GM19397 (cell line): ENCODE results near the gene BARHL2.

Experiments
- ATAC-seq: cut with Tn5 transposase; IDR thresholded peaks from one replicate; pipeline ENCODE4 v1.9.1; 2021; ENCODE audit warnings: mild to moderate bottlenecking, moderate library complexity; ENCODE audit not compliant: unreplicated experiment

BARHL2 gene

DNA sequence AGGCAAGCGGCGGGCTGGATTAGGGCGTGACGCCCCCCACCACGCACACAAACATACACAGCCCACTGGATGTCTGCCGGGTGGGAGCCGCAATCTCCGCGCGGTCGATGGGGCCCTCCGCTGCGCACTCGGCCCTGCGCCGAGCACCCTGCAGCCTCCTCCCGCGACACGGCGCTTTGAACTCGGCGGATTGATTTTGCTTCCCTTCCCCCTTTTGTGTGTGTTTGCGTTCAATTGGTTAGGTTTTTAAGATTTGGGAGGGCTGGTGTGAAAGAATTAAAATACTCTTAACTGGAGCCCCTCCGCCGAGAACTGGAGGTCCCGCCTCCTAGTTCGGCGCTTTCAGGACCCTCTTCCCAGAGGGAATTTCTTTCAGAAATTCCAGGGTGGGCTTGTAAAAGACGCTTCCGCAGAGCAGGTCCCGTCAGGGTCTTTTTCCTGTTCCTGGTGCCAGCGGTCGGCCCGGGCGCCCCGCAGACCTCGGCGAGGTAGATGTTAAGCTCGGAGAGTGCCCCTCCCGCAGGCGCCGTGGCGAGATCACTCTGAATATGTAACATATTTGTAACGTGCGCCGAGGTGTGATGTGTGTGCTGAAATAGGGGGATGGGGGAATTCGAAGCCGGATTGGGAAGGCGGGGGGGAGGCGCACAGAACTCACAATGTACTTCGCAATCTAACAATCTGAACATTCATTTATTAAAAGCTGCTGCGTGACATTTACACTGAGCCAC, 8.0 kb upstream of the BARHL2 start:
- ATAC-seq, result no peak

DNA sequence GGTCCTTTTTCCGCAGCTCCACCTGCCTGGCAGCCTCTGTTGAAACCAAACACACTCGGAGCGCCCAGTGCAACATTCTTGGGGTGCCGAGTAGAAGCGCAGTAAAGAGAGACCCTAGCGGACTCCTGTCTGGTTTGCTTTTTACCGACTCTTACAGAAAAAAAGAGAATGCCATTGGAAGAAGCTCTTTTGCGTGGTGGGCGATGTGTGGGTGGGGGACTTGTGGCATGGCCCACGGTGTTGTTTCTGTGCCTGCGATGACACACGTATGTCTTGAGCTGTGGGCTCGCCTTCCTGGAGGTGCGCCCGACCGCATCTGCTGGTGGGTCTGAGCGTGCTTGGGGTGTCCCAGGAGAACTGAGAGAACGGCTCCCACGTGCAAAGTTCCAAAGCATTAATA, 7.3 kb upstream of the BARHL2 start:
- no peak for ATAC-seq

DNA sequence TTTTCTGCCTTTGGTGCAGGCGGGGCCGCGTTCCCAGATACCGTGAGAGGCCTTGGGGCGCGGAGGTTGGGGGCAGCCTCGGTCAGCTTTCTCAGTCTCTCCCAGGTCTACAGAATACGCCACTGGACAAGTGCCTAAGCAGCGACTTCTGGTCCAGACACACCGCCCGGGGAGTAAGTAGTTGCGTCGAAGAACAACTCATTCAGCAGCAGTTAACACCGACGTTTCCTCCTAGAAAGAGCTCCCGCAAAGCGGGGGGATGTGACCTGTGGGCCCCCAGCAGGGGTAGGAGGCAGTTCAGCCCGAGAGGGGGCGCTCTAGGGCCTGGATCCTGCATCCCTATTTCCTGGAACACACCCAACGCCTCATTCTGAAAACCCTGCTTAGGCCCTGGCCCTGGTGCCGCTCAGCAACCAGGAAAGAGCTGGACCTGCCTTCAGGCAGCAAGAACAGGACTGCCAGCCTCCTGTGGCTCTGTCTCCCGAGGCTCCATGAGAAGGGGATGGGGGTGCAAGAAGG, 6.5 kb upstream of the BARHL2 start:
- no peak for ATAC-seq

DNA sequence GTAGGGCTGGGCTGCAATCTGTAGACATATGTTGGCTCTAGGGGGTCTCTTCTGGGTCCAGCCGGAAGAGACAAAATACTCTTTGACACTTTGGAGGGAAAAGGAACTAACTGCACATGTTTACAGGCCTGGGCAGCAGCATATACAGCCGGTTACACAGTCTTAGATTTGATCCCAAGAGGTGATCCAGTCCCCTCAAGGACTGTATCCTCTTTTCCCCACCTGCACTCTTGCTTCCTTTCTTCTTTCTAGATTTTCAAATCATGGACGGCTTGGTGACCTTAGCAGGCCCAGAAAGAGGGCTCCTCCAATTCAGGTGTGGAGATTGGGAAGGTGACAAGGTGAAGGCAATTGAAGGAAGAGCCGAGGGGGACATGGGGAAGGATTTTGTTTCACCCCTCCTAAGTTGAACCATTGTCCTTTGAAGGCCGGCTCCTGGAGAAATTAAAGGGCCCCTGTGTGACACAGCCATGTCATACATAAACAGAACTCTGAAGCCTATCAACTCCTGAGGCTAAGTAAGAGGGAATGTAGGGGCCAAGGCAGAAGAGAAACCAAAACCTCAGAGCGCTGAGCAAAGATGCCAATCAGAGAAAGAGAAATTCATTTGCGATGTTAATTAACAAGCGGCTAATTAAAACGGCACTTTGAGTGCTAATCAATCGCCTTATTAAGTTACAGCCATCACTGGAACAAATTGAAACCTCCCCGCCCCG, 5.9 kb upstream of the BARHL2 start:
- no peak for ATAC-seq

DNA sequence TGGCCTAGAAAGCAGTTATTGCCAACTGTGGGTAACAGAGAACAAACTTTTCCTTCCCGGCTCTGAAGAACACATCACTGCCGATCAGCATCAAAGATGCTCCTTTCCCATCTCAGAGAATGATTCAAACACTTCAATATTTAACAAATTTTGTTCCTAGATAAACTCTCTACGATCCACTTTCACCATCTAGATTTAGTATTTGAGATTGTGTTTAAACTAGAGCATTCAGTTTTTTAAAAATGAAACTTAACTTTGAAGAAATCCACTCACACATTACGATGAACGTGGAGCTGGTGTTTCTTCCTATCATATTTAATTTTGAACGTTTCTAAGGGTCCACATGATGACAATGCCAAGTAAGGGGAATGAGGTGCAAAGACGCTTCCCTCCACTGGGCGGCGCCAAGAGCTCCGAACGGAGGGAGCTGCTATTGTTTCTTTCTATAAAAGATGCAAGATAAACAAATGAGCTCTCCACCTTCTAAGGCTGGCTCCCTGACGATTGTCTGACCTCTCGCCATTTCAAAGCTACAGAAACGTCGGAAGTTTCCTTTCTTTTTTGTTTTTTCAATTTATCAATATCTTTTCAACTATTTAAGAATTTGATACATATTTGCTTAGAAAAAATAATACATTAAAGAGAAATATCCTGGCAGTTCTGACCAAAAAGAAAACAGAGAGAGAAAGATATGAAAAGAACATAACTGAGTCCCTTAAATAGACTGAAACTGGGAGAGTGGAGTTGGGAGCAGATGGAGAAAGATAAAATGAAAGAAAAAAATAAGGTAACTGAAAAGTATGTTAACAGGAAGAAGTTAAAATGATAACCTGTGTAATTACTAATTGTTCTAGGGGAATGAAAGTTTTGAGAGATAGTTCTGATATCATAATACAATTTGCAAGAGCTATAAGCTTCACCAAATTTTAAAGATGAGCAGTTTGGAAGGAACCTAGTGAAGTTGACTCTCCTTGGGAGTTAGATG, 4.4 kb upstream of the BARHL2 start:
- no peak for ATAC-seq

DNA sequence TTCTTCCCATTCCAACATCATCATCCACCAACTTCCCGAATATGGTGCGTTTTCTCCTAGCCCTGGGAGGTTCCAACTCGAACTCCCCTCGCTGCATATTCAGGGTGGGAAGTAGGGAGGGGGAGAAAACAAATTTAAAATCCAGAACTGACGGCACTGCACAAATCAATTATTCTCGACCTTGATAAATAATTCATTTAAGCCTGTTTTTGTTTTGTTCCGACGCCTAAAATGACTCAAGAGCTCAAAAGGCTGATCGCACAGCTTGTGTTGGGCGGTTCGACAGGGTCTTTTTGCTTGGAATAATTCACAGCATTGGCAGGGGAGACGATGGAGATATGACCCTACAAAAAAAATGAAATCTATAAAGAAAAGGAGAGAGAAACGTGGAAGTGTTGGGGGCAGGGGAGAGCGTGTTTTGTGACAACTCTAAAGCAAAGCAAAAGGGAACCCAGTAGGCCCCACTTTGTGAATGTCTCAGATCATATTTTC, 3.1 kb upstream of the BARHL2 start:
- no peak for ATAC-seq

DNA sequence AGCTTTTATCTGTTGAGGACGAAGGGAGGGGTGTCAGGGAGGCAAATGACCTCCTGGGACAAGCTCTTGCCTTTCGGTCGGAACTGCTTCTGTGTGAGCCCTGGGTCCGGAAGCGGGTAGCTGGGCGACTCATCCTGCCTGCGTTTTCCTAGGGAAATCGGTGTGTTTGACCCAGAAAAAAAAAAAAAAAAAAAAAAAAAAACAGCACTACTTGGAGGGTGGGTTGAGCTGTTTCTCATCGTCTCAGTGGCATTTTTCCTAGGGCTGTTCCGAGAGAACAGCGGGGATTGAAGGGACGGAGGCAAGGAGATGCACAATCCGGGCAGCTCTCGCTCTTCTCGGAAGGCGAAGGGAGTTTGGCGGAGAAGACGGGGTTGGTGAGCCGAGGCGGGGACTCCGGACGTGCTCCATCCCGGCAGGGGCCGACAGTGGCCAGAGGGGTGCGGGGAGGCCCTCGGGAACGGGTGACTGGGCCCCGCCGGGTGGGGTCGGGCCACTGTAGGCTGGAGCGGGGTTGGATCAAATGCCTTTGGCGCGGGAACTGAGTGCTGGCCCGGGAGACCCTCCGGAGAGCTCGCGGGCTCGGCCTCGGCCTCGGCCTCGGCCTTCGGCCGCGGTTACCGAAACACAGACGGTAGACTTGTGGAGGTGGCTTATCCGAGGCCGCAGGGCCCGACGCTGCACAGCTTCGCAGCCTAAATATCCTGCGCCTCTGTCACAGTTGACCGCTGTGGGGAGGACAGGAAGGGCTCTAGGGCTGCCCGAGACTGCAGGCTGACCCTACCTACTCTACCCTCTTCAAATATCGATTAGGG, 2.4 kb upstream of the BARHL2 start:
- no peak for ATAC-seq

DNA sequence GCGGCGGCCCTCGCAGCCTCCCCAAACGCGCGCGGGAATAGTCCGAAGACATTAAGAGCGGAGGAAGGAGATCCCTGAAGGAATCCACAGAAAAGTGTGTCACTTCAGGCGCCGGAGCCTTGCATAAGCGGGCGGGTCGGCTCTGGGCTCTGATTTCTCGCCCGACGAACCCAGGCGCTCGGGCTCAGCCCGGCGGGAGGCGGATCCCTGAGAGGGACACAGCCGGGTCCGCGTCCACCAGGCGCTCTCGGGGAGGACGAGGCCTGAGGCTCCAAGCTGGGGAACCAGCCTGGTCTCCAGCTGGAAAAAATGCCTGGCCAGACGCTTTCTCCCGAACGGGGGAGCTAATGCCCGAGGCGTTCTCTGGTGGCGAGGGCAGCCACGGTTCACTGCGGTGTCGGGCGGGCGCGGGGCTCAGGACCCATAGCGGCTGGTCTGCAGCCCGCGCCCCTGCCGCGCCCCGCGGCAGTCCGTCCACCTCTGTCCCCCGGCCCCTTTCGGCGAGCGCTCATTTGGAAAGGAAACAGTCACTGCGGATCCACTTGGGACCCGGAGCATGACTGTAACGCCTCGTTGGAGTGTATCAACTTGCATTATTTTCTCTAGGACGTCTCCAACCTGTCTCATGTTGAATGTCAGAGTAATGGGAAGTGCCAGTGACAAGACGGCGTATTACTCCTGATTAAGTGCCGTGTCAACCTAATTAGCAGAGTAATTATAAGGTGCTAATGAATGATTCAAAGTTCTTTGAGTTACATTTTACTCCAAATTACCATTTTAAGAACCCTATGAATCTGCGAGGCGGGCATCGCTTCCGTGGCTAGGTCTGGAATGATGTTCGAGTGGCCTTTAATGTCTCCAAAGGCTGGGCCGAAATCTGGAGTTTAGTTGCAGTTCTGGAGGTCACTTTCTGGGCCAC, 1.6 kb upstream of the BARHL2 start:
- no peak for ATAC-seq

DNA sequence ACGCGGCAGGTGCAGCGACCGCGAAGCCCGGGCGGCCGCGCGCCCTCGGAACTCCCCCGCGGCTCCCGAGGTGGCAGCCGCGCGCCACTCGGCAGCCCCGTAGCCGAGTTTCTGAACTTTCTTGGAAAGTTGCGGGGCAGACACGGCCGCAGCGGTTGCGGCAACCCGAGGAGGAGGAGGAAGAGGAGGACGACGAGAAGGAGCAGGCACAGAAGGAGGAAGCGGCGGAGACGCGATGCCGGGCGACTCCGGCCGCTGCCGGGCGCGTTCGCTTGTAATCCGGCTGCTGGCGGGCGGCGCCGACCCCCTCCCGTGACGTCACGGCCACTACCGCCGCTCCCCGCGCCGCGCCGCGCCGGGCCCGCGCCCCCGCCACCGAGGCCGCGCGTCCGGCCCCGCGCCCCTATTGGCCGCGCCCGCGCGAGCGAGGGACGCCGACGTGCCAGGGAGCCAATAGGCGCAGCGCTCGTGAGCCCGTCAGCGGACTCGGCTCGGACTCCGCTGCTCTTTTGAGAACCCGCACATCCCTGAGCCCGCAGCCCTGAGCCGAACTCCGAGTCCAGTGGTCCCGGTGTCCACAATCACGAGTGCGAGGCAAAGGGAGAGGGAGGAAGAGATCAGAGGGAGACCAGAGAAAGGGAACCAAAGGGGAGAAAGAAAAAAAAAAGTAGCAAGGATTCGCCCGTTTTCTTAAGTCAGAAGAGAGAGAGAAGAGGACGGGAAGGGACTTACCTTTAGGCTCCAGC, 736 bp upstream of the BARHL2 start:
- no peak for ATAC-seq

DNA sequence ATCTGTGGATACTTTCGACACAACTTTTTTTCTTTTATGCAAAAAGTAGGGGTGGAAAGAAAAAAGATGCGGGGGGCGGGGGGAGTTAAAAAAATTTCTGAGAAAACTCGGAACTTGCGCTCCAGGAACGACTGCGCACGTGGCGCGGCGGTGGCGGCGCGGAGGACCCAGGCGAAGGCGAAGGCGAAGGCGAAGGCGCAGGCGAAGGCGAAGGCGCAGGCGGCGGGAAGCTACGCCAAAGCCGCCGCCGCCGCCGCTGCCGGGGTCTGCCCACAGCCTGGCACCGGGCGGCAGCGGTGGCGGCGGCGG, 208 bp upstream of the BARHL2 start:
- ATAC-seq, result no peak

DNA sequence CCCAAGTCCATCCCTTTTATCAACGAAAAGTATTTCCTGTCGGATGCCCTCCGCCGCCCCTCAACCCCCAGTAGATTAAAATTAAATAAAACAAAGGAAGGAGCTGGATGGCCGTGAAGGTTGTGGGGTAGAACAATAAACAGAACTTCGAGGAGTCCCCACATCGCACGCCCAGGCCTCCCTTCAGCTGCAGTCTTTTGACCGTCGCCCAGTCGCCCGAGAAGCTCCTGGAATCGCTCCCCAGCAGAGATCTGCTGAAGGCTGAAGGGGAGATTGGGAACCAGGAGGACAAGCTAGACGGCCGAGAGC, 905 bp downstream of the BARHL2 start:
- no peak for ATAC-seq

DNA sequence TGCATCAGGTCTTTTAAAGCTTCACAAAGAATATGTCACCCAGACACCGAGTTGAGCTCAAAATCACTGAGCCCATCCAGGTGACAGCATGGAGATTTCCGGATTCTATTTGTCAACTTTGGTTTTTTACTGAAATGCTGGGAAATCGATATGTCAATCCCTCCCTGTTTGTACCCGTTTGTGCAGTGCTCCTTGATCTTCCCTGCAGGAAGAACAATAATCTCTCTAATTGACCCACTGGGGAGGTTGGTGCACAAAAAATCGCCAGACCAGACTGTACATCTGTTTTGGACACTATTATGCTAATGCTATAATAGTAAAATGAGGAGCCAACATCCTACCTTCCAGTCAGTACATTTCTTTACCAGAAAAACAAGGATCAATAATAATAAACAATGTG, 1.8 kb downstream of the BARHL2 start:
- no peak for ATAC-seq

DNA sequence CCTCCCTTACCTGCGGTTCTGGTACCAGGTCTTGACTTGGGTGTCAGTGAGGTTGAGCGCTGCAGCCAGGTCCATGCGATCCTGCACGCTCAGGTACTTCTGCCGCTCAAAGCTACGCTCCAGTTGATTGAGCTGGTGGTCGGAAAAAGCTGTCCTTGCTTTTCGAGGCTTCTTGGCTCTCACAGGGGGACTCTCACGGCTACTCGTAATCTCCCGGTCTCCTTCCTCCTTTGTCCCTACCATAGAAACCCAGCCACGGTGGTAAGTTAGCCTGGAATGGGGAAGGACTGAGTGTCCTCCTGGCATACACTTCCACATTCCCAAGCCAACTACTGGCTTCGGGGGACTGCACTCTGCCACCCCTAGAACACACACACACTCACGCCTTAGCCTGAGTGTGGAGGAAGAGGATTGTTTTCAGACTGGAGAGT, 2.6 kb downstream of the BARHL2 start:
- no peak for ATAC-seq

DNA sequence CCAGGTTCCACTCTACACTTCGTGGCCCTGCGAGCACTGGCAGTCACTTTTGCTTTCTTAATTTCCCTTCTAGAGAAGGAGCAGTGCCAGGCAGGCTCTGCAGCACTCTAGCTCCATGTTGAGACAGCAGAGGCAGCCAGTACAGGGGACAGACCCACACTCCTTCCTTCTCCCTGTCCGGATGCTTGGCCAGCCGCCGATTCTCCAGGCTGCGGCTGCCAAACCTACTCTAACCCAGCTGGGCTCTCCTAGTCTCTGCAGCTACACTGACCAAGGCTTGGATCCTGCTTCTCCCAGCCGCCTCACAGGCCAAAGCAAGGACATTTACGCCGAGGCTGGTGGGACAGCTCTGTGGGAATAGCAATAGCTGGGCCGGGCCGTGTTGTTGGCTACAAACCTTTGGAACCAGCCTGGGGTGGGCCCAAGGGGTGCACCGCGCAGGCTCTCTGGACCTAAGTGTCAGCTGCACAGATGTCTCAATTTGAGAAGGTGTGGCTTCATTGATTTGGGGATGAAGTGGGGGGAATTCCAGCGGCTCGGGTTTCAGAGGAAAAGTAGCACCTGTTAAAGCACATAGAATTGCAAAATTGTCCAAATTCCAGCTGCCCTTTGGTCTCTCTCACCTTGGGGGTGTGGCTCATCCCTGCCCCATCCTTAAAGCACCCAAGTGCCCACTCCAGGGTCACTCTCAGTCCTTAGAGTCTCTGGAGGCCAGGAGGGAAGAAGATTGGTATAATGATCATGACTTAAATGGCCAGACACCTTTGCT, 3.2 kb downstream of the BARHL2 start:
- ATAC-seq, result no peak

DNA sequence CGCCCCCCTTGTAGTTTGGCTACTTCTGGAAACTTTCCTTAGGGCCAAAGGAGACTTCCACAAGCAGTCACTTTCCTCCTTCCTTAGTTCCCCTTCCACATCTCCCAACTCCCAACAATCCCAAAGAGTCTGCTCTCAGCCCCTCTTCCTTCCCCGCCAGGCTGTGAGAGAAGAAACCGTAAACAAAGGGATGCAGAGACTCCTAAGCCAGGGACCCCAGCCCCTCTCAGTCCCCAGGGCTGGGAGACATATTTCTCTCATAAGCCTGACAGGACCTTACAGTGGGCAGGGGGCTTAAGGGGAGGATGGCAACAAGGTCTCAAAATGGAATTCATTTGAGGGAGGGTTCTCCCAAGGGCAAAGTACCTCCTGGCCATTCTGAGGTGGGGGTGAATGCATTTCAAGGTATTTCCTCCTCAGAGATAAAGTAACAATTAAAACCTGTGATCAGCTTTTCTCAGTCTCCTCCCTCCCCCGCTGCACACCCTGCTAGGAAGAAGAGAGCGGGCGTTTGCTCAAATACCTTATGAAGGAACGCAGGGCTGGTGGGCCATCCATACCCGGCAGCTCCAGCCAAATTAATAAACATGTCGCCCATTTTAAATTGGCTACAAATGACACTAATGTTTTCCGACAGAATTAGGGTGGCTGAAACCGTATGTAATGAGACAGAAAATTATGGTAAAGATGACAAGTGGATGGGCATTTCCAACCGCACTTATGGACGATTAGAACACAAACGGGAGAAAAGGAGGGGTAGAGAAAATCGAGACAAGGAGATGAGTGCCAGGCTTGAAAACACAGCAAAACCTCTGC, 4.0 kb downstream of the BARHL2 start:
- ATAC-seq, result no peak

DNA sequence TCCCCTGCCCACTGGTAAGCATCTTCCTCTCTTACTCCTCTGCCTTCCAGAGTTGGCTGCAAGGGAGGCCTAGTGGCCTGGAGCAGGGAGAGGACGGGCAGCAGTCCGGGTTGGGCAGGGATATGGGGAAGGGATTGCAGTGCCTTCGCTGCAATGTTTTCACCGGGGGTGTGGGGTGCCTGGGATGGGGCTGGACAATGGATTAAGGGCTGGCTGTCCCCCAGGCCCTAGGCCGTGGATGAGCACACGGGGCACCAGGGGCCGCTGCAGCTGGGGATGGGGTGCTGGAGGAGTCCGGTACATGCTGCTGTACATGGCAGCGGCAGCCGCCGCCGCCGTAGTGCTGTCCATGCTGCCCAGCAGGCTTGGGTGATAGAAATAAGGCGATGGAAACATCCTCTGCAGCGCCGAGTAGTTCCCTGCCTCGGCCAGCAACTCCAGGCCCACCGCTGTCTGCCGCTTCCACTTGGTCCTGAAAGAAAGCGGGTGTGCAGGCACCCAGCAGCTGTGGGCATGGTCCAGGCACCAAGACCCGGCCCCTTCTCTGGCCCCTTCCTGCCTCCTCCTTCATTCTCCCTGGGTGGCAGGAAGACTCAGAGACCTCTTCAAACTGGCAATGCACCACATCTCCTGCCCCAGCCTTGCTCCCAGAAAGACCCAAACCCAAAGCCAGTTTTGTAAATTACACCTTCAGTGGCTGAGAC, 4.8 kb downstream of the BARHL2 start:
- no peak for ATAC-seq

DNA sequence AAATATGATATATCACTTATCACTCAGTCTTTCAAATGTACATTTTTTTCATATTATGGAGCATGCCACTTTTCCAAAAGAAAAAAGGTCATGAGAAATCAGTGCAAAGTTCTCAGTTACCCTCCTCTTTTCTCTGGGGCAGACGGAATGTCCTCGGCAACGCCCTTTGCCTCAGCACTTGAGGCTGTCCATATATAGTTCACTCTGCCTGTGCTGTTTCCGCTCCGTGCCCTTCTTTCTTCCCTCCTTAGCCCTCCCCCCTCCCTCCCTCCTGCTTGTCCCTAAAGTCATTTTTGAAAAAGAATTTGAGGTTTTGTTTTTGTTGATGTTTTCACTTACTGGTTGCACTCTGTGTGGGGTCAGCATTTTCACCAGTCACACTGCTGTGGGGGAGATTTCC, 5.4 kb downstream of the BARHL2 start:
- no peak for ATAC-seq
